Tibial artery (tissue), 4 donors: ENCODE measurements around the gene AKT2.

Experiments
- DNase-seq, 2 donors: peaks; one replicate each; pipeline ENCODE4 v3.0.0-alpha.2; 2019
- H3K27ac ChIP-seq, 2 donors: fragments of 200-600 bp; sonication (generic) in 1 of 2; 1 replicate in 1 of 2; 2 replicates in 1 of 2; pipeline ENCODE4 v1.5.1; 2018 to 2019; ENCODE audit warnings: mild to moderate bottlenecking in 1 of 2
- H3K27me3 ChIP-seq, 2 donors: fragments of 200-600 bp; sonication (generic) in 1 of 2; one replicate each; pipeline versions ENCODE4 v1.5.1 to v1.6.0; 2016 to 2019
- H3K36me3 ChIP-seq, 3 donors: fragments of 200-600 bp; sonication (generic) in 2 of 3; one replicate each; pipeline ENCODE4 v1.5.1; 2016 to 2019; ENCODE audit warnings: mild to moderate bottlenecking in 2 of 3
- H3K4me1 ChIP-seq, 4 donors: fragments of 200-600 bp; sonication (generic) in 2 of 4; 1 replicate in 3 of 4; 2 replicates in 1 of 4; pipeline ENCODE4 v1.5.1; 2016 to 2019
- H3K4me3 ChIP-seq, 2 donors: fragments of 200-600 bp; sonication (generic) in 1 of 2; 1 replicate in 1 of 2; 2 replicates in 1 of 2; pipeline ENCODE4 v1.5.1; 2018 to 2019; ENCODE audit warnings: mild to moderate bottlenecking in 2 of 2
- H3K9me3 ChIP-seq, 3 donors: fragments of 200-600 bp; sonication (generic) in 1 of 3; one replicate each; pipeline ENCODE4 v1.5.1; 2016 to 2019
- intact Hi-C: fragments of 100-400 bp; cut with DNase I; formaldehyde crosslinking; loops from one replicate; pipeline ENCODE4 v1.15.0; 2023; ENCODE audit warnings: low total_unique reads
- TF ChIP-seq, protein P1 (sequence below), 2 experiments: fragments of 200-600 bp in 1 of 2; fragments of 450-650 bp in 1 of 2; IDR thresholded peaks; one replicate each; pipeline ENCODE4 v1.5.1; 2017 to 2019; ENCODE audit warnings: antibody characterized with exemption in 2 of 2, mild to moderate bottlenecking in 1 of 2, moderate library complexity in 1 of 2

The AKT2 gene

DNA sequence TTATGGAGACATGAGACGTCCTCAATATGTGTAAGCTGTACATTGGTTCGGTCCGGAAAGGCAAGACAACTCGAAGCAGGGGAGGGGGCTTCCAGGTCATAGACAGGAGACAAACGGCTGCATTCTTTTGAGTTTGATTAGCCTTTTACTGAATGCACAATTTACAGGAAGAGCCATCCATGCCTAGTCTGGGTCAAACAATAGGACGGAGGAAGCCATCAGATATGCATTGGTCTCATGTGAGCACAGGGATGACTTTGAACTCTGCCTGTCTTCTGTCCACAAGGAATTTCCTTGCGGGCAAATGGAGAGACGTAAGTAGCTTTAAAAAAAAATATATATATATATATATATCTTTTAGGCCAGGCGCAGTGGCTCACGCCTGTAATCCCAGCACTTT, 56.8 kb downstream of the AKT2 start:
- TF ChIP-seq, protein P1, sequence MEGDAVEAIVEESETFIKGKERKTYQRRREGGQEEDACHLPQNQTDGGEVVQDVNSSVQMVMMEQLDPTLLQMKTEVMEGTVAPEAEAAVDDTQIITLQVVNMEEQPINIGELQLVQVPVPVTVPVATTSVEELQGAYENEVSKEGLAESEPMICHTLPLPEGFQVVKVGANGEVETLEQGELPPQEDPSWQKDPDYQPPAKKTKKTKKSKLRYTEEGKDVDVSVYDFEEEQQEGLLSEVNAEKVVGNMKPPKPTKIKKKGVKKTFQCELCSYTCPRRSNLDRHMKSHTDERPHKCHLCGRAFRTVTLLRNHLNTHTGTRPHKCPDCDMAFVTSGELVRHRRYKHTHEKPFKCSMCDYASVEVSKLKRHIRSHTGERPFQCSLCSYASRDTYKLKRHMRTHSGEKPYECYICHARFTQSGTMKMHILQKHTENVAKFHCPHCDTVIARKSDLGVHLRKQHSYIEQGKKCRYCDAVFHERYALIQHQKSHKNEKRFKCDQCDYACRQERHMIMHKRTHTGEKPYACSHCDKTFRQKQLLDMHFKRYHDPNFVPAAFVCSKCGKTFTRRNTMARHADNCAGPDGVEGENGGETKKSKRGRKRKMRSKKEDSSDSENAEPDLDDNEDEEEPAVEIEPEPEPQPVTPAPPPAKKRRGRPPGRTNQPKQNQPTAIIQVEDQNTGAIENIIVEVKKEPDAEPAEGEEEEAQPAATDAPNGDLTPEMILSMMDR (IDR thresholded peaks at IDR 0.05): no peak
- Histone ChIP-seq H3K4me1 (peaks cover 0 to 28% (median 18%) of the 10 kb centered on the region in 4 donors), H3K4me3 (no peak overlapping the region), H3K36me3 (peaks cover 0 to 11% (median 11%) of the 10 kb centered on the region in 3 donors), H3K27me3 (peaks cover 0 to 44% of the 10 kb centered on the region in 2 donors), H3K27ac (no peak overlapping the region), H3K9me3 (no peaks in the 10 kb centered on the region)
- intact Hi-C loops: no loop called here
- no peak for DNase-seq

- TF ChIP-seq, protein P1 (IDR thresholded peaks at IDR 0.05): no peak
- Histone ChIP-seq H3K27ac (no peak overlapping the region), H3K9me3 (no peaks in the 10 kb centered on the region), H3K4me3 (peak overlapping the region; percentile 9 to 39), H3K36me3 (no peaks in the 10 kb centered on the region), H3K4me1 (peaks cover 0 to 28% (median 20%) of the 10 kb centered on the region in 4 donors), H3K27me3 (peaks cover 0 to 49% of the 10 kb centered on the region in 2 donors)
- DNase-seq: no peak
- intact Hi-C loops: no loop called here
These were observed 59.5 kb downstream of the AKT2 start for GRCh38 chr19:40225440-40226305.

- no peak for DNase-seq
- H3K9me3 ChIP-seq: no peaks in the 10 kb centered on the region
- H3K4me3 ChIP-seq: no peak overlapping the region
- TF ChIP-seq, protein P1 (IDR thresholded peaks at IDR 0.05): no peak
- H3K4me1 ChIP-seq: peaks cover 0 to 22% (median 17%) of the 10 kb centered on the region in 4 donors
- peaks cover 0 to 56% of the 10 kb centered on the region in 2 donors for H3K27me3 ChIP-seq
- H3K27ac ChIP-seq: no peak overlapping the region
- intact Hi-C loops: loop anchor here (5.0 kb wide), 1 partner anchor 432 kb away; no protein-coding TSS in a partner anchor
- no peaks in the 10 kb centered on the region for H3K36me3 ChIP-seq
These were observed 60.6 kb downstream of the AKT2 start for GRCh38 chr19:40224342-40225150.

- Histone ChIP-seq H3K27ac (no peak overlapping the region), H3K4me1 (peaks cover 0 to 22% (median 12%) of the 10 kb centered on the region in 4 donors), H3K9me3 (no peaks in the 10 kb centered on the region), H3K4me3 (no peak overlapping the region), H3K27me3 (peaks cover 0 to 68% of the 10 kb centered on the region in 2 donors), H3K36me3 (no peaks in the 10 kb centered on the region)
- DNase-seq: no peak
- intact Hi-C loops: loop anchor here (5.0 kb wide), 1 partner anchor 431 kb away; no protein-coding TSS in a partner anchor
- TF ChIP-seq, protein P1 (IDR thresholded peaks at IDR 0.05): no peak
These were observed 61.9 kb downstream of the AKT2 start for GRCh38 chr19:40223135-40223822.
